Osteocyte (in vitro differentiated cells): ENCODE measurements around the gene SMIM35. TPM values are rescaled to one million over a fixed set of nuclear protein-coding genes. Genes with fewer than 3 reads are reported as not detected.

Experiments
- DNase-seq: peaks from one replicate; pipeline ENCODE4 v3.0.0; 2021; ENCODE audit warnings: mixed read lengths; ENCODE audit not compliant: unreplicated experiment; ENCODE audit errors: extremely low spot score
- H3K27ac Mint-ChIP-seq: one replicate; pipeline ENCODE4 v1.8.0; 2021; ENCODE audit warnings: mild to moderate bottlenecking, mixed read lengths; ENCODE audit not compliant: unreplicated experiment
- H3K27me3 Mint-ChIP-seq: one replicate; pipeline ENCODE4 v1.8.0; 2021; ENCODE audit warnings: mixed read lengths; ENCODE audit not compliant: unreplicated experiment
- H3K36me3 Mint-ChIP-seq: one replicate; pipeline ENCODE4 v1.8.0; 2021; ENCODE audit warnings: mixed read lengths; ENCODE audit not compliant: unreplicated experiment
- H3K4me1 Mint-ChIP-seq: one replicate; pipeline ENCODE4 v1.8.0; 2021; ENCODE audit warnings: mixed read lengths; ENCODE audit not compliant: unreplicated experiment
- H3K4me3 Mint-ChIP-seq: one replicate; pipeline ENCODE4 v1.8.0; 2021; ENCODE audit warnings: mild to moderate bottlenecking, moderate library complexity, mixed read lengths; ENCODE audit not compliant: unreplicated experiment
- H3K9me3 Mint-ChIP-seq: one replicate; pipeline ENCODE4 v1.8.0; 2021; ENCODE audit warnings: mixed read lengths; ENCODE audit not compliant: unreplicated experiment
- total RNA-seq: library from RNA; stranded (reverse); gene quantifications from 2 replicates; pipeline ENCODE4 v1.2.1, GENCODE V29; 2021
- TF ChIP-seq, protein P1 (sequence below): fragments of 200-600 bp; sonication (generic); IDR thresholded peaks from 2 replicates; pipeline ENCODE4 v1.5.0; 2021; ENCODE audit warnings: antibody characterized with exemption, mild to moderate bottlenecking, moderate library complexity

The SMIM35 gene
- total RNA-seq, 1 donor from 2014 or later: not detected

GRCh38 chr11:117999354-117999993 is 87.3 kb downstream of the SMIM35 start:
- peaks cover 4% of the 10 kb centered on the region for H3K27me3 Mint-ChIP-seq
- TF ChIP-seq, protein P1, sequence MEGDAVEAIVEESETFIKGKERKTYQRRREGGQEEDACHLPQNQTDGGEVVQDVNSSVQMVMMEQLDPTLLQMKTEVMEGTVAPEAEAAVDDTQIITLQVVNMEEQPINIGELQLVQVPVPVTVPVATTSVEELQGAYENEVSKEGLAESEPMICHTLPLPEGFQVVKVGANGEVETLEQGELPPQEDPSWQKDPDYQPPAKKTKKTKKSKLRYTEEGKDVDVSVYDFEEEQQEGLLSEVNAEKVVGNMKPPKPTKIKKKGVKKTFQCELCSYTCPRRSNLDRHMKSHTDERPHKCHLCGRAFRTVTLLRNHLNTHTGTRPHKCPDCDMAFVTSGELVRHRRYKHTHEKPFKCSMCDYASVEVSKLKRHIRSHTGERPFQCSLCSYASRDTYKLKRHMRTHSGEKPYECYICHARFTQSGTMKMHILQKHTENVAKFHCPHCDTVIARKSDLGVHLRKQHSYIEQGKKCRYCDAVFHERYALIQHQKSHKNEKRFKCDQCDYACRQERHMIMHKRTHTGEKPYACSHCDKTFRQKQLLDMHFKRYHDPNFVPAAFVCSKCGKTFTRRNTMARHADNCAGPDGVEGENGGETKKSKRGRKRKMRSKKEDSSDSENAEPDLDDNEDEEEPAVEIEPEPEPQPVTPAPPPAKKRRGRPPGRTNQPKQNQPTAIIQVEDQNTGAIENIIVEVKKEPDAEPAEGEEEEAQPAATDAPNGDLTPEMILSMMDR: no peak
- no peaks in the 10 kb centered on the region for H3K4me1 Mint-ChIP-seq
- no peaks in the 10 kb centered on the region for H3K36me3 Mint-ChIP-seq
- no peak overlapping the region for H3K4me3 Mint-ChIP-seq
- DNase-seq: no peak
- peaks cover 3% of the 10 kb centered on the region for H3K9me3 Mint-ChIP-seq
- H3K27ac Mint-ChIP-seq: no peak overlapping the region

- TF ChIP-seq, protein P1: no peak
- H3K4me3 Mint-ChIP-seq: no peak overlapping the region
- no peaks in the 10 kb centered on the region for H3K36me3 Mint-ChIP-seq
- no peaks in the 10 kb centered on the region for H3K4me1 Mint-ChIP-seq
- peaks cover 3% of the 10 kb centered on the region for H3K9me3 Mint-ChIP-seq
- no peak for DNase-seq
- H3K27me3 Mint-ChIP-seq: peaks cover 4% of the 10 kb centered on the region
- no peak overlapping the region for H3K27ac Mint-ChIP-seq
Measured at GRCh38 chr11:117998664-117999353, 88.0 kb downstream of the SMIM35 start.

- no peaks in the 10 kb centered on the region for H3K27me3 Mint-ChIP-seq
- no peak overlapping the region for H3K27ac Mint-ChIP-seq
- no peaks in the 10 kb centered on the region for H3K36me3 Mint-ChIP-seq
- H3K4me3 Mint-ChIP-seq: no peak overlapping the region
- H3K4me1 Mint-ChIP-seq: no peaks in the 10 kb centered on the region
- DNase-seq: no peak
- no peaks in the 10 kb centered on the region for H3K9me3 Mint-ChIP-seq
- TF ChIP-seq, protein P1: no peak
Measured at GRCh38 chr11:117997823-117998579, 88.8 kb downstream of the SMIM35 start.

GRCh38 chr11:117997406-117997805 is 89.4 kb downstream of the SMIM35 start:
- H3K4me3 Mint-ChIP-seq: no peak overlapping the region
- H3K36me3 Mint-ChIP-seq: no peaks in the 10 kb centered on the region

More at GRCh38 chr11:117997406-117997805, 89.4 kb downstream of the SMIM35 start:
- Mint-ChIP-seq H3K27me3 (no peaks in the 10 kb centered on the region), H3K27ac (no peak overlapping the region), H3K9me3 (no peaks in the 10 kb centered on the region), H3K4me1 (no peaks in the 10 kb centered on the region)
- no peak for DNase-seq
- TF ChIP-seq, protein P1: no peak
